Measurements from ENCODE around the gene MSX1.

DNA sequence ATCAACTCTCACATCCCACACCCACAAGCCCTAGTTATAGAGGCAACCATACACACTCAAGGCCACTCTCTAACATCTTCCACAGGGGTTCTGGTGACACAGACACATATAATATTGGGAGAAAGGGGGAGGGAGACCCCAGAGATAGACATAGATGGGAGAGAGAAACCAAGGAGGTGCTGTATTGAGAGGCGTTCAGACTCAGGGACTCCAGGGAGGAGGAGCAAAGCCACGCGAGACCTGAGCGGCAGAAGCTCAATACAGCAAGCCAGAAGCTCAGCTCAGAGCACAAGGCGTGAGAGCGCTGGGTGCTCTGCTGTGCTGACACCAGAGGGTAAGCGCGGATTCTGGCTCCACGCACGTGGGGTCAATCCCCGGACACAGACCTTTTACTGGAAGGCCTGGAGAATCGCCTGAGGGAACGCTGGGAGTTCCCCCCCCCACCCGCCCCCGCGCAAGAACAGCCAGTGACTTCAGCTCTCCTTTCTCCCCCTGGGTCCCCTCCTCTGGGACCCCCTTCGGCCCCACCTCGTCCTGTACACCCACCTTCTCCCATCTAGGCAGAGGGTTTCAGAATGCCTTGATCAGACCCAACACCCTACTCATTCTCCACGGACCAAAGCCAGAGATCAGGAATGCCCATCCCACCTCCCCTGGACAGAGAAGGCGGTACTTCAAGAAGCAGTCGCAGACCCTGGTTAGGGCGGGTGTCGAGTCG, 8.7 kb downstream of the MSX1 start:
- TF ChIP-seq, protein P1, sequence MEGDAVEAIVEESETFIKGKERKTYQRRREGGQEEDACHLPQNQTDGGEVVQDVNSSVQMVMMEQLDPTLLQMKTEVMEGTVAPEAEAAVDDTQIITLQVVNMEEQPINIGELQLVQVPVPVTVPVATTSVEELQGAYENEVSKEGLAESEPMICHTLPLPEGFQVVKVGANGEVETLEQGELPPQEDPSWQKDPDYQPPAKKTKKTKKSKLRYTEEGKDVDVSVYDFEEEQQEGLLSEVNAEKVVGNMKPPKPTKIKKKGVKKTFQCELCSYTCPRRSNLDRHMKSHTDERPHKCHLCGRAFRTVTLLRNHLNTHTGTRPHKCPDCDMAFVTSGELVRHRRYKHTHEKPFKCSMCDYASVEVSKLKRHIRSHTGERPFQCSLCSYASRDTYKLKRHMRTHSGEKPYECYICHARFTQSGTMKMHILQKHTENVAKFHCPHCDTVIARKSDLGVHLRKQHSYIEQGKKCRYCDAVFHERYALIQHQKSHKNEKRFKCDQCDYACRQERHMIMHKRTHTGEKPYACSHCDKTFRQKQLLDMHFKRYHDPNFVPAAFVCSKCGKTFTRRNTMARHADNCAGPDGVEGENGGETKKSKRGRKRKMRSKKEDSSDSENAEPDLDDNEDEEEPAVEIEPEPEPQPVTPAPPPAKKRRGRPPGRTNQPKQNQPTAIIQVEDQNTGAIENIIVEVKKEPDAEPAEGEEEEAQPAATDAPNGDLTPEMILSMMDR (IDR thresholded peaks at IDR 0.05) = no peak
- TF ChIP-seq POLR2A (IDR thresholded peaks at IDR 0.05) (no peak), POLR2AphosphoS5 (IDR thresholded peaks at IDR 0.05; ENCODE audit: insufficient read depth in 1 of 2, low read depth in 1 of 2) (no peak)
